Upper lobe of right lung (tissue), 1 donor: ENCODE results near the gene HCRT. TPM values are rescaled to one million over a fixed set of nuclear protein-coding genes. Genes with fewer than 3 reads are reported as not detected.
"Not testable (repeated sequence)": the region's sequence is repeated elsewhere in the genome, so short reads cannot be mapped to it uniquely, and the experiment has no call there.

ENCODE experiments used
- ATAC-seq: fragments of 200-7000 bp; cut with Tn5 transposase; one replicate; pipeline ENCODE4 v1.9.1; 2020; ENCODE audit warnings: mild to moderate bottlenecking, moderate library complexity
- DNase-seq: peaks from one replicate; pipeline ENCODE4 v3.0.0-alpha.2; 2020
- H3K27ac ChIP-seq: fragments of 200-600 bp; one replicate; pipeline ENCODE4 v1.8.0; 2022
- H3K27me3 ChIP-seq: fragments of 200-600 bp; one replicate; pipeline ENCODE4 v1.8.0; 2022; ENCODE audit warnings: mild to moderate bottlenecking
- H3K36me3 ChIP-seq: fragments of 200-600 bp; one replicate; pipeline ENCODE4 v1.8.0; 2022
- H3K4me1 ChIP-seq: fragments of 200-600 bp; one replicate; pipeline ENCODE4 v1.8.0; 2022
- H3K4me3 ChIP-seq: fragments of 200-600 bp; one replicate; pipeline ENCODE4 v1.8.0; 2022; ENCODE audit warnings: mild to moderate bottlenecking
- H3K9me3 ChIP-seq: fragments of 200-600 bp; one replicate; pipeline ENCODE4 v1.8.0; 2022
- intact Hi-C: fragments of 100-400 bp; cut with DNase I; formaldehyde crosslinking; loops from one replicate; pipeline ENCODE4 v1.11.0; 2022
- total RNA-seq: library from RNA; stranded (reverse); fragmentation: NEBNext Ultra II Directional; extraction: Animal tissue kit (Norgen Biotek cat#: 25700); gene quantifications from one replicate; pipeline ENCODE4 v1.2.1, GENCODE V29; 2021
- TF ChIP-seq, protein P1 (sequence below): fragments of 200-600 bp; IDR thresholded peaks from one replicate; pipeline ENCODE4 v1.8.0; 2022; ENCODE audit warnings: antibody characterized with exemption
- donor health status: DM: no; HTN: yes; CAD: no; lungs with severe emphysema.

HCRT gene
- total RNA-seq, 1 donor from 2014 or later, result not detected

DNA sequence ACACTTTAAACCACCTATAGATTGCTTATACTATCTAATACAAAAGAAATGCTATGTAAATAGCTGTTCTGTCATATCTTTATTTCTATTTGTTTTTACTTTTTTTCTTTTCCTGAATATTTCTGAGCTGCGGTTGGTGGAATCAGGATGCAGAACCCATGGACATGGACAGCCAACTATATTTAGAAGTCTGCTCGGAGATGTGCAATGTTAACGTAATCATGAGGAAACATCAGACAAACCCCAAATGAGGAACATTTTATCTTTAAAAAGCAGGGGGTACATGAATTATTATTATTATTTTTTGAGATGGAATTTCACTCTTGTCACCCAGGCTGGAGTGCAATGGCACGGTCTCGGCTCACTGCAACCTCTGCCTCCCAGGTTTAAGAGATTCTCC is 40.4 kb upstream of the HCRT start:
- intact Hi-C loops, result no loop called here
- H3K9me3 ChIP-seq, result no peaks in the 10 kb centered on the region
- no peak overlapping the region for H3K27ac ChIP-seq
- DNase-seq (no peak), ATAC-seq (no peak)
- peaks cover 15% of the 10 kb centered on the region for H3K4me1 ChIP-seq
- peaks cover 35% of the 10 kb centered on the region for H3K36me3 ChIP-seq
- H3K27me3 ChIP-seq, result no peaks in the 10 kb centered on the region
- TF ChIP-seq, protein P1, sequence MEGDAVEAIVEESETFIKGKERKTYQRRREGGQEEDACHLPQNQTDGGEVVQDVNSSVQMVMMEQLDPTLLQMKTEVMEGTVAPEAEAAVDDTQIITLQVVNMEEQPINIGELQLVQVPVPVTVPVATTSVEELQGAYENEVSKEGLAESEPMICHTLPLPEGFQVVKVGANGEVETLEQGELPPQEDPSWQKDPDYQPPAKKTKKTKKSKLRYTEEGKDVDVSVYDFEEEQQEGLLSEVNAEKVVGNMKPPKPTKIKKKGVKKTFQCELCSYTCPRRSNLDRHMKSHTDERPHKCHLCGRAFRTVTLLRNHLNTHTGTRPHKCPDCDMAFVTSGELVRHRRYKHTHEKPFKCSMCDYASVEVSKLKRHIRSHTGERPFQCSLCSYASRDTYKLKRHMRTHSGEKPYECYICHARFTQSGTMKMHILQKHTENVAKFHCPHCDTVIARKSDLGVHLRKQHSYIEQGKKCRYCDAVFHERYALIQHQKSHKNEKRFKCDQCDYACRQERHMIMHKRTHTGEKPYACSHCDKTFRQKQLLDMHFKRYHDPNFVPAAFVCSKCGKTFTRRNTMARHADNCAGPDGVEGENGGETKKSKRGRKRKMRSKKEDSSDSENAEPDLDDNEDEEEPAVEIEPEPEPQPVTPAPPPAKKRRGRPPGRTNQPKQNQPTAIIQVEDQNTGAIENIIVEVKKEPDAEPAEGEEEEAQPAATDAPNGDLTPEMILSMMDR, result no peak
- H3K4me3 ChIP-seq, result no peak overlapping the region

DNA sequence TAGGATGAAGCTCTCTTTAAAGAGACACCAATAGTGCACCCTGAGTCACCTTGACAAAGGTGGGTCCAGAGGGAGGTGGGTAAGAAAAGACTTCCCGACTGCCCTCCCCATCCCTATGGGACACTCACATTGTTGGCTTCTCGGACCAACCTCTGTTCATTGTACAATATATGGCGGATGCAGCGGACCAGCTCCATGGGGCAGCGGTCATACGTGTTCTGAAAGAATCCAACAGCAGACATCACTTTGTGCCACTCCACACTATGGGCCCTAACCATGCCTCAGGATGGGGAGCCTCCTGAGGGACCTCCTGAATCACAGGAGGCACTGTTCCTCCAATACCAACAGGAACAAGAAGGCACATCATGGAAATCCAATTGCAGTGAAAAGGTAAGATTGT is 39.4 kb upstream of the HCRT start:
- H3K27me3 ChIP-seq, result no peaks in the 10 kb centered on the region
- TF ChIP-seq, protein P1, result no peak
- H3K4me3 ChIP-seq, result no peak overlapping the region
- ATAC-seq (no peak), DNase-seq (no peak)
- peaks cover 35% of the 10 kb centered on the region for H3K36me3 ChIP-seq
- peaks cover 15% of the 10 kb centered on the region for H3K4me1 ChIP-seq
- H3K27ac ChIP-seq, result no peak overlapping the region
- intact Hi-C loops, result no loop called here
- H3K9me3 ChIP-seq, result no peaks in the 10 kb centered on the region

DNA sequence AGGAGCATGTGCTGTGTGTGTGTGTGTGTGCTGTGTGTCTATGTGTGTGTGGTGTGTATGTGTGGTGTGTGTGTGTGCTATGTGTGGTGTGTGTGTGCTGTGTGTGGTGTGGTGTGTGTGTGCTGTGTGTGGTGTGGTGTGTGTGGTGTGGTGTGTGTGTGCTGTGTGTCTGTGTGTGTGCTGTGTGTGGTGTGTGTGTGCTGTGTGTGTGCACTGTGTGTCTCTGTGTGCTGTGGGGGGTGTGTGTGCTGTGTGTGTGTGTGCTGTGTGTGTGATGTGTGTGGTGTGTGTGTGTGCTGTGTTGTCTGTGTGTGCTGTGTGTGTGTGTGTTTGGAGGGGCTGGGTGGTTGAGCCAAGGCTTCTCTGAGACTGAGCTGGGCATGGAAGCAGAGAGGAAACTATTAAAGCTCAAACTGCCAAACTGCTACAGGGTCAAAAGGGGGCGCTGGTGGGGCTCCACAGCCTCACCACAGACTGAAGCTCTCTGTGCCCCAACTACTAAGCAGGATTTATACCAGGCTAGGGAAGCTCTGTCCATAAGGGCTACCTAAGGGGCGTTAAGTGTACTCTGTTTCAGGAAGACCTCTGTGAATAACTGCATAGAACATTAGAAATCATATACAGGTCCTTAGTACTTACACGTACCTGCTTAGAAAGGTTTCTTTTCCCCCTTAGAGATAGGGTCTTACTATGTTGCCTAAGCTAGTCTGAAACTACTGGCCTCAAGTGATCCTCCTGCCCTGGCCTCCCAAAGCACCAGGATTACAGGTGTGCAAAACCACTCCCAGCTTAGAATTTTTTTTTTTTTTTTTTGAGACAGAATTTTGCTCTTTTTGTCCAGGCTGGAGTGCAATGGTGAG is 36.9 kb upstream of the HCRT start:
- H3K27me3 ChIP-seq, result no peaks in the 10 kb centered on the region
- DNase-seq (no peak), ATAC-seq (peak; percentile 87)
- no peaks in the 10 kb centered on the region for H3K4me1 ChIP-seq
- H3K4me3 ChIP-seq, result no peak overlapping the region
- intact Hi-C loops, result no loop called here
- H3K9me3 ChIP-seq, result no peaks in the 10 kb centered on the region
- H3K36me3 ChIP-seq, result peaks cover 46% of the 10 kb centered on the region
- no peak overlapping the region for H3K27ac ChIP-seq
- TF ChIP-seq, protein P1, result peak; percentile 57

DNA sequence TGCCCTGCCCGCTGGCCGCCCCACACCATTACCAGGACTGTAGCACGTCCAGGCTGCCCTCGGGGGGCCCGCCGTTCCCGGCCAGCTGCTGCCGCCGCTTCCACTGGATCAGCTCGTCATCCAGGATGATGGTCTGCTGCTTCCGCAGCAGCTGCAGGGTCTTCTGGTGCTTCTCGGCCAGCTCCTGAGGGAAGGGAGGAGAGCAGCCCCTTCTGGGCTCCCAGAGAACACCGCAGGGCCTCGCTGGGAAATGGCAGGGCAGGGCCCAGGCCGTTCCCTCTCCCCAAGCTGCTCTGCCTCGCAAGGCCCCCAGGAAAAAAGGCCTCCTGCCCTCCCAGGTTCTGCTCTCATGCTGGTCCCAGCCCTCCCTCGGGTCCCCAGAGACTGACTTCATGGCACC is 34.0 kb upstream of the HCRT start:
- H3K36me3 ChIP-seq, result peaks cover 70% of the 10 kb centered on the region
- intact Hi-C loops, result not testable (repeated sequence)

DNA sequence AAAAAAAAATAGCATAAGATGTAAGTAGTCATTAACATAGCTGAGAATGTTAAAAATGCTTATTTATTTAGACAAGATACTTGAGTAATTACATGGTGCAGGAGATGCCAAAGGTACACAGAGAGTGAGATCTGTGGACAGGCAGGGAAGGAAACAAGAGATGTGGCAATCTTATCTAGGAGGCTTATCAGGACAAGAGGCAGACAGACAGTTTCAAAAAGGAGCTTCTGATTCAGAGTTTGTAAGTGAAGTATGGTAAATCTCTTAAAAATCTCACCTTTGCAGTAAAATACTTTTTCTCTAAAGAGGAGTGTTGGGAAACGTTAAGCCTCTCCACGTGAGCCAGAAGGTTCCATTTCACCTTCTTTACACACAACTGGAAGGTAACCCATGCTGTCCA is 28.9 kb upstream of the HCRT start:
- Histone ChIP-seq H3K36me3 (peaks cover 77% of the 10 kb centered on the region), H3K27ac (no peak overlapping the region), H3K27me3 (no peaks in the 10 kb centered on the region), H3K4me1 (no peaks in the 10 kb centered on the region), H3K4me3 (no peak overlapping the region), H3K9me3 (no peaks in the 10 kb centered on the region)
- TF ChIP-seq, protein P1, result no peak
- ATAC-seq (no peak), DNase-seq (no peak)
- intact Hi-C loops, result no loop called here

More for the DNA sequence above, 34.0 kb upstream of the HCRT start:
- H3K4me1 ChIP-seq, H3K27ac ChIP-seq, ATAC-seq, DNase-seq, H3K9me3 ChIP-seq, H3K27me3 ChIP-seq, H3K4me3 ChIP-seq: not testable (repeated sequence)

DNA sequence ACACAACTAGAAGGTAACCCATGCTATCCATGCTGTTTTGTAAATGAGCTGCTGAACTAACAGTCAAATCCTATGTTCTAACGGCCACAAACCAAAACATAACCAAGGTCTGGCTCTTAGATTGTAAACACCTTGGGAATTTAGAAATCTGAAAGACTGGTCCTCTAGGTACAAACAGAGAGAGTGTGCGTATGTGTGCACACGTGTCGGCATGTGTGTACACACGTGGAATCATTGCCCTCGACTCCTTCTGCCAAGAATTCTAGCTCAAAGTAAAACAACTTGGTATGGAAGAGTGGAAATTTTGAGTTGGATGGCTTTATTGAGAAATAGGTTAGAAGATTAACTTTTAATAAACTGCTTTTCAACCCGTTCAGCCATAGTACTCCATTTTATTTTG is 27.1 kb upstream of the HCRT start:
- DNase-seq (no peak), ATAC-seq (no peak)
- H3K4me3 ChIP-seq, result no peak overlapping the region
- H3K36me3 ChIP-seq, result peaks cover 82% of the 10 kb centered on the region
- intact Hi-C loops, result no loop called here
- no peak overlapping the region for H3K27ac ChIP-seq
- TF ChIP-seq, protein P1, result no peak
- H3K4me1 ChIP-seq, result no peaks in the 10 kb centered on the region
- H3K27me3 ChIP-seq, result no peaks in the 10 kb centered on the region
- no peaks in the 10 kb centered on the region for H3K9me3 ChIP-seq

DNA sequence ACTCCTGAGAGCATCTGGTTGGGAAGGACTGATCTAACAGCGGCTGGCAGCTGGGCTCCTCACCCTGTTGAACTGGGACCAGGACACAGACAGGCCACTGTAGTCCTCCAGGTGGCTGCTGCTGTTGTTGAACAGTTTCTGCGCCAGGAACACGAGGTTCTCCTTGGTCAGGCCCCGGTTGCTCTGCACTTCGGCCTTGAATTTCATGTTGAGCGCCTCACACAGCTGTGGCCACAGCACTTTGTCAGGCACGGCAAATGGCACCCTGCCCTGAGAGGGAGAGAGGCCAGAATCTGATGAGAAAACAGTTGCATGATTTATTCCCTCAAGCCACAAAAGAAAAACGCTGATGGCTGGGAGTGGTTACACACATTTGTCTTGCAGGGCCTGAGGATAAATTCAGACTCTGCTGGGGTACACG is 26.7 kb upstream of the HCRT start:
- H3K36me3 ChIP-seq, result peaks cover 81% of the 10 kb centered on the region
- H3K4me1 ChIP-seq, H3K27me3 ChIP-seq, H3K9me3 ChIP-seq, H3K4me3 ChIP-seq, intact Hi-C loops, H3K27ac ChIP-seq, DNase-seq: not testable (repeated sequence)
- ATAC-seq, result peak; percentile 58
